Stimulated activated CD4-positive, alpha-beta T cell treated with anti-CD3 and anti-CD28 coated beads, Interleukin-12 subunit alpha, Interleukin-12 subunit beta, amount 100 ng/mL, for 24 hours (primary cell): ENCODE data around the gene MYH9.
A peak's percentile ranks its signal among the peaks of the same experiment; 100 is the strongest.
"Not testable (repeated sequence)": the region's sequence is repeated elsewhere in the genome, so short reads cannot be mapped to it uniquely, and the experiment has no call there.

ENCODE experiments used
- DNase-seq, 2 experiments: peaks; one replicate each; pipeline ENCODE4 v3.0.0-alpha.2; 2020; ENCODE audit warnings: low read depth in 2 of 2

Gene MYH9

GRCh38 chr22:36271231-36271630 is 116.5 kb downstream of the MYH9 start:
- not testable (repeated sequence) for DNase-seq

- no peak for DNase-seq
Observed at GRCh38 chr22:36267896-36268485, 119.8 kb downstream of the MYH9 start.

GRCh38 chr22:36267058-36267457 is 120.7 kb downstream of the MYH9 start:
- no peak for DNase-seq

GRCh38 chr22:36263886-36264664 is 123.7 kb downstream of the MYH9 start:
- DNase-seq = not testable (repeated sequence)

GRCh38 chr22:36263216-36263673 is 124.5 kb downstream of the MYH9 start:
- DNase-seq = not testable (repeated sequence)

- DNase-seq = not testable (repeated sequence)
Observed at GRCh38 chr22:36262307-36262706, 125.5 kb downstream of the MYH9 start.

GRCh38 chr22:36261675-36262074 is 126.1 kb downstream of the MYH9 start:
- not testable (repeated sequence) for DNase-seq

GRCh38 chr22:36259615-36260300 is 128.0 kb downstream of the MYH9 start:
- DNase-seq = no peak

GRCh38 chr22:36258701-36259614 is 128.8 kb downstream of the MYH9 start:
- DNase-seq = no peak

GRCh38 chr22:36257948-36258670 is 129.7 kb downstream of the MYH9 start:
- no peak for DNase-seq

GRCh38 chr22:36257308-36257707 is 130.5 kb downstream of the MYH9 start:
- DNase-seq = no peak

GRCh38 chr22:36256478-36256877 is 131.3 kb downstream of the MYH9 start:
- DNase-seq = no peak

GRCh38 chr22:36255572-36255971 is 132.2 kb downstream of the MYH9 start:
- not testable (repeated sequence) for DNase-seq

GRCh38 chr22:36253523-36254490 is 134.0 kb downstream of the MYH9 start:
- DNase-seq = no peak

GRCh38 chr22:36252754-36253522 is 134.8 kb downstream of the MYH9 start, which contains the start of gene APOL1:
Gene APOL1 (plus strand): TSS chr22:36253133. CDS start chr22:36254956, 1,823 bp downstream.
- DNase-seq = peak in 1 of 2 experiments; percentile 29

GRCh38 chr22:36251979-36252608 is 135.7 kb downstream of the MYH9 start:
- DNase-seq = not testable (repeated sequence)

GRCh38 chr22:36250292-36250960 is 137.3 kb downstream of the MYH9 start:
- not testable (repeated sequence) for DNase-seq

GRCh38 chr22:36249160-36249559 is 138.6 kb downstream of the MYH9 start:
- DNase-seq = no peak
